Liver (tissue), 3 donors: ENCODE data around the gene TBC1D4.

Source experiments
- EGR1 ChIP-seq, 2 donors: IDR thresholded peaks; 2 replicates each; pipeline ENCODE4 v1.6.1; 2016 to 2018; ENCODE audit warnings: antibody characterized with exemption in 2 of 2, low read depth in 2 of 2
- FOXA1 ChIP-seq: IDR thresholded peaks from 2 replicates; pipeline ENCODE4 v1.6.1; 2016; ENCODE audit warnings: antibody characterized with exemption
- HNF4A ChIP-seq, 2 donors: conservative IDR thresholded peaks; 2 replicates each; pipeline ENCODE4 v1.6.1; 2016; ENCODE audit warnings: antibody characterized with exemption in 2 of 2, mild to moderate bottlenecking in 2 of 2
- JUND ChIP-seq, 2 donors: IDR thresholded peaks; 2 replicates each; pipeline ENCODE4 v1.6.1; 2016; ENCODE audit warnings: antibody characterized with exemption in 2 of 2
- NR2F2 ChIP-seq: IDR thresholded peaks from 2 replicates; pipeline ENCODE4 v1.6.1; 2016; ENCODE audit warnings: antibody characterized with exemption
- RAD21 ChIP-seq, 2 donors: IDR thresholded peaks; 2 replicates each; pipeline ENCODE4 v1.6.1; 2016; ENCODE audit warnings: antibody characterized with exemption in 2 of 2, mild to moderate bottlenecking in 2 of 2
- TAF1 ChIP-seq: conservative IDR thresholded peaks from 2 replicates; pipeline ENCODE4 v1.6.1; 2016; ENCODE audit warnings: antibody characterized with exemption, mild to moderate bottlenecking
- YY1 ChIP-seq: IDR thresholded peaks from 2 replicates; pipeline ENCODE4 v1.6.1; 2016; ENCODE audit warnings: antibody characterized with exemption, mild to moderate bottlenecking
- TF ChIP-seq, protein P1 (sequence below): IDR thresholded peaks from 2 replicates; pipeline ENCODE4 v1.6.1; 2016; ENCODE audit warnings: antibody characterized with exemption
- TF ChIP-seq, protein P2 (sequence below): fragments of 150-350 bp; IDR thresholded peaks from 2 replicates; pipeline ENCODE4 v1.5.1; 2017; ENCODE audit warnings: improper control_type of control experiment, low read depth, low read length; ENCODE audit not compliant: missing input control
- TF ChIP-seq, protein P3 (sequence below): IDR thresholded peaks from 2 replicates; pipeline ENCODE4 v1.6.1; 2016; ENCODE audit warnings: antibody characterized with exemption
- TF ChIP-seq, protein P4 (sequence below): IDR thresholded peaks from 2 replicates; pipeline ENCODE4 v1.6.1; 2016; ENCODE audit warnings: antibody characterized with exemption, mild to moderate bottlenecking
- TF ChIP-seq, protein P5 (sequence below): IDR thresholded peaks from 2 replicates; pipeline ENCODE4 v1.6.1; 2016; ENCODE audit warnings: antibody characterized with exemption
- donor health status: healthy.
- donor health status: healthy.

DNA sequence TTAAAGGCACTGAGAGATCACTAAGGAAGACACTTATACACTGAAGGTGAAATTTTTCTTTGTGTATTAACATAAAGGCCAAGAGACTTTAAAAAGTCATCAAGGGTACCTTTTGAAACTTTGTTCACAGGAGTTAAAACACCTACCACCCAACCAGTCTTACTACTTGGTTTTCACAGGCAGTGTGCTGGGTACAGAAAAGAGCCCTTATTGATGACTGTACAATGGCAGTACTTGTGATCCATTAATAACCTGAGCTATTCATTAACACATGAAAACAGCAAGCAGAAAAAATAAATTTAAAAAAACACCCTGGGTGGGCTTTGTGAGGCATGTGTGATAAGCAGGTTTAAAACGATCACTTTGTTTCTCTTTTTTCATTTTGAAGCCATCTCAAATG is 148.9 kb downstream of the TBC1D4 start:
- TF ChIP-seq JUND (IDR thresholded peaks at IDR 0.05) (no peak), FOXA1 (no peak), YY1 (no peak), NR2F2 (no peak), TAF1 (no peak), RAD21 (IDR thresholded peaks at IDR 0.05) (no peak), EGR1 (IDR thresholded peaks at IDR 0.05; ENCODE audit: low read depth in 2 of 2) (no peak), HNF4A (conservative IDR thresholded peaks at IDR 0.05) (no peak)
- TF ChIP-seq, protein P1, sequence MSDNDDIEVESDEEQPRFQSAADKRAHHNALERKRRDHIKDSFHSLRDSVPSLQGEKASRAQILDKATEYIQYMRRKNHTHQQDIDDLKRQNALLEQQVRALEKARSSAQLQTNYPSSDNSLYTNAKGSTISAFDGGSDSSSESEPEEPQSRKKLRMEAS = no peak
- TF ChIP-seq, protein P2, sequence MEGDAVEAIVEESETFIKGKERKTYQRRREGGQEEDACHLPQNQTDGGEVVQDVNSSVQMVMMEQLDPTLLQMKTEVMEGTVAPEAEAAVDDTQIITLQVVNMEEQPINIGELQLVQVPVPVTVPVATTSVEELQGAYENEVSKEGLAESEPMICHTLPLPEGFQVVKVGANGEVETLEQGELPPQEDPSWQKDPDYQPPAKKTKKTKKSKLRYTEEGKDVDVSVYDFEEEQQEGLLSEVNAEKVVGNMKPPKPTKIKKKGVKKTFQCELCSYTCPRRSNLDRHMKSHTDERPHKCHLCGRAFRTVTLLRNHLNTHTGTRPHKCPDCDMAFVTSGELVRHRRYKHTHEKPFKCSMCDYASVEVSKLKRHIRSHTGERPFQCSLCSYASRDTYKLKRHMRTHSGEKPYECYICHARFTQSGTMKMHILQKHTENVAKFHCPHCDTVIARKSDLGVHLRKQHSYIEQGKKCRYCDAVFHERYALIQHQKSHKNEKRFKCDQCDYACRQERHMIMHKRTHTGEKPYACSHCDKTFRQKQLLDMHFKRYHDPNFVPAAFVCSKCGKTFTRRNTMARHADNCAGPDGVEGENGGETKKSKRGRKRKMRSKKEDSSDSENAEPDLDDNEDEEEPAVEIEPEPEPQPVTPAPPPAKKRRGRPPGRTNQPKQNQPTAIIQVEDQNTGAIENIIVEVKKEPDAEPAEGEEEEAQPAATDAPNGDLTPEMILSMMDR = no peak
- TF ChIP-seq, protein P3, sequence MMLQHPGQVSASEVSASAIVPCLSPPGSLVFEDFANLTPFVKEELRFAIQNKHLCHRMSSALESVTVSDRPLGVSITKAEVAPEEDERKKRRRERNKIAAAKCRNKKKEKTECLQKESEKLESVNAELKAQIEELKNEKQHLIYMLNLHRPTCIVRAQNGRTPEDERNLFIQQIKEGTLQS = no peak
- TF ChIP-seq, protein P4, sequence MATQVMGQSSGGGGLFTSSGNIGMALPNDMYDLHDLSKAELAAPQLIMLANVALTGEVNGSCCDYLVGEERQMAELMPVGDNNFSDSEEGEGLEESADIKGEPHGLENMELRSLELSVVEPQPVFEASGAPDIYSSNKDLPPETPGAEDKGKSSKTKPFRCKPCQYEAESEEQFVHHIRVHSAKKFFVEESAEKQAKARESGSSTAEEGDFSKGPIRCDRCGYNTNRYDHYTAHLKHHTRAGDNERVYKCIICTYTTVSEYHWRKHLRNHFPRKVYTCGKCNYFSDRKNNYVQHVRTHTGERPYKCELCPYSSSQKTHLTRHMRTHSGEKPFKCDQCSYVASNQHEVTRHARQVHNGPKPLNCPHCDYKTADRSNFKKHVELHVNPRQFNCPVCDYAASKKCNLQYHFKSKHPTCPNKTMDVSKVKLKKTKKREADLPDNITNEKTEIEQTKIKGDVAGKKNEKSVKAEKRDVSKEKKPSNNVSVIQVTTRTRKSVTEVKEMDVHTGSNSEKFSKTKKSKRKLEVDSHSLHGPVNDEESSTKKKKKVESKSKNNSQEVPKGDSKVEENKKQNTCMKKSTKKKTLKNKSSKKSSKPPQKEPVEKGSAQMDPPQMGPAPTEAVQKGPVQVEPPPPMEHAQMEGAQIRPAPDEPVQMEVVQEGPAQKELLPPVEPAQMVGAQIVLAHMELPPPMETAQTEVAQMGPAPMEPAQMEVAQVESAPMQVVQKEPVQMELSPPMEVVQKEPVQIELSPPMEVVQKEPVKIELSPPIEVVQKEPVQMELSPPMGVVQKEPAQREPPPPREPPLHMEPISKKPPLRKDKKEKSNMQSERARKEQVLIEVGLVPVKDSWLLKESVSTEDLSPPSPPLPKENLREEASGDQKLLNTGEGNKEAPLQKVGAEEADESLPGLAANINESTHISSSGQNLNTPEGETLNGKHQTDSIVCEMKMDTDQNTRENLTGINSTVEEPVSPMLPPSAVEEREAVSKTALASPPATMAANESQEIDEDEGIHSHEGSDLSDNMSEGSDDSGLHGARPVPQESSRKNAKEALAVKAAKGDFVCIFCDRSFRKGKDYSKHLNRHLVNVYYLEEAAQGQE = no peak
- TF ChIP-seq, protein P5, sequence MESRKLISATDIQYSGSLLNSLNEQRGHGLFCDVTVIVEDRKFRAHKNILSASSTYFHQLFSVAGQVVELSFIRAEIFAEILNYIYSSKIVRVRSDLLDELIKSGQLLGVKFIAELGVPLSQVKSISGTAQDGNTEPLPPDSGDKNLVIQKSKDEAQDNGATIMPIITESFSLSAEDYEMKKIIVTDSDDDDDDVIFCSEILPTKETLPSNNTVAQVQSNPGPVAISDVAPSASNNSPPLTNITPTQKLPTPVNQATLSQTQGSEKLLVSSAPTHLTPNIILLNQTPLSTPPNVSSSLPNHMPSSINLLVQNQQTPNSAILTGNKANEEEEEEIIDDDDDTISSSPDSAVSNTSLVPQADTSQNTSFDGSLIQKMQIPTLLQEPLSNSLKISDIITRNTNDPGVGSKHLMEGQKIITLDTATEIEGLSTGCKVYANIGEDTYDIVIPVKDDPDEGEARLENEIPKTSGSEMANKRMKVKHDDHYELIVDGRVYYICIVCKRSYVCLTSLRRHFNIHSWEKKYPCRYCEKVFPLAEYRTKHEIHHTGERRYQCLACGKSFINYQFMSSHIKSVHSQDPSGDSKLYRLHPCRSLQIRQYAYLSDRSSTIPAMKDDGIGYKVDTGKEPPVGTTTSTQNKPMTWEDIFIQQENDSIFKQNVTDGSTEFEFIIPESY = no peak
